Eye (tissue), 1 donor: Measurements from ENCODE around the gene APP.
"Not testable (repeated sequence)": the region's sequence is repeated elsewhere in the genome, so short reads cannot be mapped to it uniquely, and the experiment has no call there.

Source experiments
- DNase-seq: peaks from one replicate; pipeline ENCODE4 v3.0.0-alpha.2; 2015

The APP gene

GRCh38 chr21:26013970-26014369 is 156.6 kb downstream of the APP start:
- no peak for DNase-seq

DNA sequence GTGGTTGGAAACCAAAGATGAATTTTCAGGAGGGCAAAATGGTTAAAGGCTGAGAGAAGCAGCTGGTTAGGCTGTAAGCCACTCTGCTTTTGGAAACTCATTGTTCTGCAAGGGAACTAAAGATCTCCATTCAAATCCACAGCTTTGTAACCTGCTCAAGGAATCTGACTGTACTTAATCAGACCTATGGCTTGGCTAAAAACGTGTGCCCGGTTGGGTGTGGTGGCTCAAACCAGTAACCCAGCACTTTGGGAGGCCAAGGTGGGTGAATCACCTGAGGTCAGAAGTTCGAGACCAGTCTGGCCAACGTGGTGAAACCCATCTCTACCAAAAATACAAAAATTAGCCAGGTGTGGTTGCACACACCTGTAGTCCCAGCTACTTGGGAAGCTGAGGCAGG is 158.1 kb downstream of the APP start:
- not testable (repeated sequence) for DNase-seq

DNA sequence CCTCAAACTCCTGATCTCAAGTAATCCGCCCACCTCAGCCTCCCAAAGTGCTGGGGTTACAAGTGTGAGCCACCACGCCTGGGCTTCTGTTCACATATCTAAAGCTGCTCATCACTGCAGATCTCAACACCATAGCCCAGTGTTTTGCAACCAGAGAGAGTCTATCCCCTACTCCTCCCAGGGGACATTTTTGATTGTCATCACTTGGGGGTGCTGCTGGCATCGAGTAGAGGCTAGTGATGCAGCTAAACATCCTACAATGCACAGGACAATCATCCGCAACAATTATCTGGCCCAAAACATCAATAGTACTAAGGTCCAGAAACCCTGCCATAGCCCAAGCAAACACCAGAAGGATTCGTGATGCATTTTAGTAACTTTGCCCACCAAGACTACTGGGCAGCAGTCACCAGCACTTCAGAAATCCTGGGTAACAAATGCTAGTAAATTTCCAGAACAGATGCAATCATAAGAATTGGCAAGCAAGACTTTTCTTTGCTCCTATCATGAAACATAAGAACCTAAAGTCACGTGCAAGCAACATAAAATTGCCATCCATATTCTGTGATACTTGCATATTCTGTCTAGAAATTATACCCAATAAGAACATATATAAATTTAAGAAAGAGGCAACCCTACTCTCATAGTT is 159.2 kb downstream of the APP start:
- no peak for DNase-seq

DNA sequence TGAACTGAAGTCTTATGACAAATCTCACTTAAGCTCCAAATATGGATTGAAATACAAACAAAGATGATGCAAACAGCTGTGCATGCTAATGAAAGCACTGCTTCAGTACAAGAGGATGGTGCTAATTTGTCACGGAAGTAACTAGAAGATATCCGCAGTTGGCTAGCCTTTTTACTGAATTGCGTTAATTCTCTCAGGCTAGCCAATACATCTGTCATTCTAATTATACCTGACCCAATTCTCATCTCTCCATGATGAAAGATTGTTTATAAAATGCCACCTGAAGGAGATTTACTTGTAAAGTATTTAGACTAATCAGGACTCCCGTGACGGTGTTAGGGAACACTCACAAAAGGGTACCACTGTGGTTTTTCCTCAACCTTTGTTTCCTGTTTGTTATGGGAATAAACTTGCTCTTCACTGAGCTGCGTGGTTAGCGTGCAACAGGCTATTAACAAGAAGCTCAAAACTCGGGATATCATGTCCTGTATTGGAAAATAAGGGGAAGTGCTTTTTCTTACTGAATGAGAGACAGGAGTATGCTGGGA is 162.5 kb downstream of the APP start:
- peak; percentile 35 for DNase-seq

GRCh38 chr21:26005464-26005863 is 165.1 kb downstream of the APP start:
- DNase-seq, result no peak

DNA sequence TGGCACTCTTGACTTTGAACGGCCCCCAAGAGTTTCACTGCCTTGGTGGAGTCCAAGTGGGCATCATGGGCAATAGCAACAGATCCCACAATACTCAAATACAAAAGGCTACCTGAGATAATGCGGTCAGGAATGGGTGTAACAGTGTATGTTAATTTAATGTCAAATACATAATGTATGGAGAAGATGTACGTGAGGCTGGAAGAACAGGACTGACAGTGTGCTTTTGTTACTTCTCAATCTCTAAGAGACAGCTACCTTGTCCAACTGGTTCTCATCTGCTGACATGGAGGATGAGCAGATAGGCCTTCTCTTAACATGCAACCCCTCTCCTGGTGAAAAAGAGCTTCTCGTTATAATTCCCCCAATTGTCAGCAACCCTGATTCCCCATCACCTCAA is 167.2 kb downstream of the APP start:
- no peak for DNase-seq

GRCh38 chr21:26001356-26001755 is 169.2 kb downstream of the APP start:
- no peak for DNase-seq

- no peak for DNase-seq
Measured at GRCh38 chr21:25999921-26000582, 170.5 kb downstream of the APP start.

- DNase-seq, result peak; percentile 85
Measured at GRCh38 chr21:25997788-25998611, 172.6 kb downstream of the APP start.

DNA sequence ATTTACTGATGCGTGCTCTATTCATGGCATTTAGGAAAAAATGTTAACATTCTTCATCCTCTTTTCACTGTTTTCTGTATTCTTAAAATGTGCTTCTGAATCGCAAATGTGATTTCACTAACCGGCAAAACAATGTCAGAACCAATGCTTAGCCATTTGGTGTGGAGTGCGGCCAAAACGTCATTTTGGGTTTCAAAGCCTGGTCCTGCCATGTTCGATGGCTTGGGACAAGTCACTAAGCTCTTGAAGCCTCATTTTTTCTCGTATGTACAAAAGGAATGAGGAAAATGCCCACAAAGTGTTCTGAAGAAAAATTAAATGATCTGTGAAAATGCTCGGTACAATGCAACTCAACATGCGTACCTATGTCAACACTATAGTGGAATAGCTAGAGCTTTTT is 175.3 kb downstream of the APP start:
- DNase-seq, result no peak

GRCh38 chr21:25994758-25995163 is 175.8 kb downstream of the APP start:
- DNase-seq, result no peak

DNA sequence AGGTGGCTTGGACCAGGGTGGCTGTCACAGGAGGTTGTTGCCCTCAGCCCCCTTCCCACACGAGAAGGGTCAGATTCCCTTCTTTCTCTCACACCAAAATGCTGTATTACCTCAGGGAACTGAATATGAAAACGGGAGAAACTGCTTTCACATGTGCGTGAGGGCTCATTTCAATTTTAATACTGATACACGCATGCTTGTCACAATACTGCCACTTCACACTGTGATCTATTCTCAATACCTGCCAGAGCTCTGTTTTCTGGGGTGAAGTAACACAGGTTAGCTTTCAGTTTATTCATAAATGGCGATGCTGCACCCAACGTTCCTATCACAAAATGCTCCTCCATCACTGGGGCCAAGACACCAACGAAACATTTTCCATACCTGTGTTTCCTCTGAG is 181.8 kb downstream of the APP start:
- no peak for DNase-seq

GRCh38 chr21:25987531-25987930 is 183.0 kb downstream of the APP start:
- no peak for DNase-seq

- no peak for DNase-seq
Measured at GRCh38 chr21:25986928-25987327, 183.6 kb downstream of the APP start.

DNA sequence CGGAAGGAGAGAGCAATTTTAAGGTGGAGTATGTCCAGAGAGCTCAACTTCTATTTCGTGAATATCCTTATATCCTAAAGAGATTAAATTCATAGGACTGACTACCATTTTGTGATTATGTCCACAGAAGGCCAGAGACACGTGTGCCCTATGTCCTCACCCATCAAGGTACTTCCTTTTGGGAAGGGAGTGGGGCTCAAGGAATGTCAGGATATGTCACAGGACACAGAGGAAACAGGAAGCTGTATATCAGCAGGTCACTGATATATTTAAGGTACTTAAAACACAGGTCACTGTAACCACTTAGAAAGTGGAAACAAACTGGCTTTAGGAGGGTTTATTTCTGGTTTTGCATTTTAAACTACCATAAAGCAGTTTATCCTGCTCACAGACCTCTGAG is 184.6 kb downstream of the APP start:
- no peak for DNase-seq

DNA sequence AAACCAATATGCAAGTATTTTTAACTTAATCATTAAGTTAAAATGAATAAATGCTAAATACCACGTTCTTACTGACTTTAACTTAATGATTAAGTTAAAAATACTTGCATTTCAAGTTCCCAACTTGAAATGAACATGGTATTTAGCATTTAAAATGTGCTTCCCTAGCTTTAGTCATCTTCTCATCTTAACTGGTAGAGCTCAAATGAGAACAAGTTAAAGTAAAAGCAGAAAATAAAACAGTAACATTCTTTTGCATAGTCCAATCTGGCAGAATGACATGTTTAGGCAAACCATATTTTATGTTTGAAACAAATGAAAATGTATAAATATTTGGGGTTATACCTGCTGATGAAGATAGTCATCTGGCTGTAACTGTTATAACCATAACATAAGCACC is 186.0 kb downstream of the APP start:
- no peak for DNase-seq

- DNase-seq, result no peak
Measured at GRCh38 chr21:25983745-25984144, 186.8 kb downstream of the APP start.

DNA sequence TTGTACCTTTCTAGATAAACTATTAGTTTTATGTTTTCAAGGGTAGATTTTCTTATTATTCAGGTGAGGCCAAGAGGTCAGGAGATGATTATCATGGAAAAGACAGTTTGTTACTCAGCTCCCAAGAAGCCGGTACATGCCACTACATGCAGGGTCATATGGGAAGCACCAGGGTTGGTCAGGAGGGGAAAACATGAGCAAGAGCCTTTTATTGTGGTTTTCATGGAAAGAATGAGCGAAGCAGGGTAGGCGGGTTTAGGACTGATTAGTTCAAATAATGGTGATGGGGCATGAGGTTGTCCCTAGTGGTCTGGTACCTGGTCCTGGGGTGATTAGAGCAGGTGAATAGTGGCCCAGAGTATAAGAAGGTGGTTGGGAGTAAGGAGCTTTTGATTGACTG is 189.9 kb downstream of the APP start:
- no peak for DNase-seq

DNA sequence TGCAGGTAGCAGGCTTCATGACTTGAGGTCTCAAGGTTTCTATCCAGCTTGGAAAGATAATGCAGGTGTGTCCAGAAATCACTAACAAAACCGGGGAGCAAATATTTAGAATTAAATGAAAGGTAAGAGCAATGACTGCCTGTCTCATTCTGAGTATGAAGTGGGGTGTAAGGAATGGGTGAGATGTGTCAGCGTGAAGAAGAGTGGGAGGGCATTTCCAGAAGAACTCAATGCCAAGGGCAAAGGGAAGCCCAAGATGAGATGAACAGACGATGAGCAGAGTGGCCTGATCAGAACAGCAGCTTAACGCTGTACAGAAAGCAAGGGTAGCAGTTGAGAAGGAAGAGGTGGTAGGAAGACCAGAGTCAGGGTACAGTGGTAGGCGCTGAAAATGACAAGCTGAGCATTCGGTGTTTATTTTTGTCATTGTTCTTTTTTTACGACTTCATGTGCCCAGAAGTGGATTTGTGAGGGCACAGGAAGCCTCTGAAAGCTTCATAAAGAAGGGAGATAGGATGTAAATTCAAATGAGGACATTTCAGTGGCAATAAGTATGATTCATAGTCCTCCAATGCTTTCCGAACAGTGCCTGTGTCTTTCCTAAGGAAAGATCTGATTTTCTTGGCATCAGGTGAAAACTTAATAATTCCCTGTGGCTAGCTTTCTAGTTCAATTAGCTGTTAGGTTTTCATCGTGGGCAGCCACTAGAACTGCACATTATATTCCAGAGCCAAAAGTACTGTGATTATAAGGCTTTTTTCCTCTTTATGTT is 190.5 kb downstream of the APP start:
- no peak for DNase-seq

DNA sequence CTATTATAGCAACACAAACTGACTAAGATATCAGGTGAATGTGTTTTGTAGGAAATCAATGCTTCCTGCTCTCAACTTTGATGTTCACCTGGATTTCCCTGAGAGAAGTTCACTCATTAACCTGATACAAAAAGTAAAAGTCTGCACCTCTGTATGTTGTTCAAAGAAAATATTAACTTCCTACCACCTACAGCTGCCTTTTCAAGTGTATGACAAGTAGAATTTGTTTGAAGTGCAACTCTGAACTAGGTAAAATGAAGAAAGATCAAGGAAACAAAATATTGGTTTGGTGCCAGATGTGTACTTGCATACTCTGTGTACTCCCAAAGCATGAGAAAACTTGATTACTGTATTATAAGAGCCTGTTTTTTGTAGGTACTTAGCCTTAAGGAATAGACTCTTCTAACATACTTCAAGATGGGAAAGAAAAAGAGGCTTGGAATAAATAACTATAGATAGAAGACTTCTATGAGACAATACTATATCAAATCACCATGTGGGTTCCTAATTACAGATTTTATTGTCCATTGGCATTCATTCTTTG is 193.4 kb downstream of the APP start:
- no peak for DNase-seq

DNA sequence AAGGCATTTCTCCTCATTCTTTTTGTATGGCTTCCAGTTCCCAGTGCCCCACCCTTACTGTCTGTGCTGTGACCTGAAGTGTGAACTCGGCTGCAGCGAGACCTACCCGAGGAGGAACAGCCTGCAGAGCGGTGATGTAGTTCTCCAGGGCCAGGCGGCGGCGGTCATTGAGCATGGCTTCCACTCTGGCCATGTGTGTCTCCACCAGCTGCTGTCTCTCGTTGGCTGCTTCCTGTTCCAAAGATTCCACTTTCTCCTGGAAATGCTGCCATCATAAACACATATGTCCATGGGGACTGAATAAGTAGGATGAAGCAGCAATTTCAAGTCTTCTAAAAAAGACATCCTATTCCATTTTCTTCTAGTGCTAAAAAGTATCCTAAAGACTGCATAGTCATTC is 195.6 kb downstream of the APP start:
- DNase-seq, result no peak

DNA sequence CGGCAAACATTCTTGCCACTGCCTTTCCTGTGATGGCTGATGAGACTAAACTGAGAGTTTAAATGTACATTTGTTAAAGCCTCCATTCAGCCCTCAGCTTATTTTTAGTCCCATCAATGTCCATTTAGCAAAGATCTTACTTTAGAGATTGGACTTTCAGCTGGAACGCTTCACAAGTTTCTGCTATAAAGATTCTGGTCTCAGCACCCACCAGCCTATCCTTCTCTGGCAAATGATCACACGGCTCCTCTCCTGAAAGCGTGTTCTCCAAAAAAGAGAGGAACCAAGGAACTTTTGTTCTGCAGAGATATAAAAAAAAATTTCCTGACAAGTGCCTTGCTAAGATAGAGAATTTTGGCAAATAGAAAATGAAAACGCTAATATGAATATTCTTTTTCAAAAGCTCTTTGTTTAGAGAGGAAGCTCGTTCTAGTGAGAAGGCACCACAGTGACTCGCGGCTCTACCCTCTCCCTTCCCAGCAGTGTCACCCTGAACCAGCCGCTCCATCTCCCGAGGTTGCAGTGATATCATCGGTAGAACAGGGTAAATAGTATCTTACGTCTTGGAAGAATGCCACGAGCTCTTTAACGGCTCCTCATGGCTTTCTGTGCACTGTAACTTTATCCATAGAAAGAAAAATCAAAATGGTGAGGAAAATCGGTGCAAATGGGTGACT is 200.2 kb downstream of the APP start:
- no peak for DNase-seq
